ENCODE measurements around the gene DPP6.

- TF ChIP-seq CTCF (conservative IDR thresholded peaks at IDR 0.05; ENCODE audit: low read depth in 2 of 2): no peak
- no peak for TF ChIP-seq EZH2phosphoT487 (IDR thresholded peaks at IDR 0.05; ENCODE audit: unreplicated experiment)
- TF ChIP-seq ETS1 (IDR thresholded peaks at IDR 0.05): no peak
- TF ChIP-seq POLR2AphosphoS5 (IDR thresholded peaks at IDR 0.05; ENCODE audit: low read depth): no peak
- TF ChIP-seq EZH2 (IDR thresholded peaks at IDR 0.05; ENCODE audit: low read depth, unreplicated experiment): no peak
Measured at GRCh38 chr7:154741131-154741530, 688.9 kb downstream of the DPP6 start.
